Peyer's patch (tissue), 4 donors: ENCODE results near the gene PLK3.

ENCODE experiments used
- POLR2A ChIP-seq, 2 donors: fragments of 450-650 bp; IDR thresholded peaks; one replicate each; pipeline ENCODE4 v1.5.1; 2017; ENCODE audit warnings: antibody characterized with exemption in 2 of 2, mild to moderate bottlenecking in 2 of 2, moderate library complexity in 2 of 2
- TF ChIP-seq, protein P1 (sequence below), 6 experiments: fragments of 450-650 bp in 4 of 6; fragments of 200-600 bp in 2 of 6; sonication (generic) in 1 of 6; IDR thresholded peaks; one replicate each; pipeline ENCODE4 v1.5.1; 2017 to 2019; ENCODE audit warnings: antibody characterized with exemption in 6 of 6, mild to moderate bottlenecking in 3 of 6, moderate library complexity in 1 of 6

DNA sequence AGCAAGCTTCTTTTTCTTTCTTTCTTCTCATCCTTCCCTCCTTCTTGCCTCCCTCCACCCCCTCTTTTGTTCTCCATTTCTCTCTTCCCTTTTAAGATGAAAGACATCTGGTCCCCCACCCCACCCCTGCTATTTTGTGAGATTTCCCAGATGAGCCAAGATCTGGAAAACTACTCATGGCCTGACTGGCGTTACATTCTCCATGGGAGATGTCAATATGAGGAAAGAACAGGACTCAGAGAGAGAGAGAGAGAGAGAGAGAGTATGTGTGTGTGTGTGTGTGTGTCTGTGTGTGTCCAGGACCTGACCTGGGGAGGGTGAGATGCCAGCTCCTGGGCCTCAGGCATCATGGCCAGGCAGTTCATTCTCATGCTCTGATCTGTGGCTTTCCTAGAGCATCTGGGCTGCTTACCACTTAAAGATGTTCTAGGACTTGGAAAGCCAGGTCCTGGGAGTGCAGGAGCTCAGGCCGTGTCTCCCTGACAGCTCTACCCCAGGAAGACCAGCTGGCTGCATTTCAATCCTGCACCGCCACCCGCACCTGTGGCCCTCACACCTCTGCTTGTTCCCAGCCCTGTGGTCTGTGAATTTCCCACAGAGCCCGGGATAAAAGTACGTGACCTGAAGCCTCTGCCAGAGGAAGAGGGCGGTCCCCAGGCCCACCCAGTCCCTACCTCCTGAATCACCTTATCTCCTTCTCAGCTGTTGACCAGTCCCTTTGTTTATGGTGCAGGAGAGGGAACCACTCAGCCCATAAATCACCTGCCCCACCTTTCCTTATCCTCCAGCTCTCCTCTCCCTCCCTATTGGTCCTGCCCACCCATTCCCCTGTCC is 9.0 kb upstream of the PLK3 start:
- TF ChIP-seq, protein P1, sequence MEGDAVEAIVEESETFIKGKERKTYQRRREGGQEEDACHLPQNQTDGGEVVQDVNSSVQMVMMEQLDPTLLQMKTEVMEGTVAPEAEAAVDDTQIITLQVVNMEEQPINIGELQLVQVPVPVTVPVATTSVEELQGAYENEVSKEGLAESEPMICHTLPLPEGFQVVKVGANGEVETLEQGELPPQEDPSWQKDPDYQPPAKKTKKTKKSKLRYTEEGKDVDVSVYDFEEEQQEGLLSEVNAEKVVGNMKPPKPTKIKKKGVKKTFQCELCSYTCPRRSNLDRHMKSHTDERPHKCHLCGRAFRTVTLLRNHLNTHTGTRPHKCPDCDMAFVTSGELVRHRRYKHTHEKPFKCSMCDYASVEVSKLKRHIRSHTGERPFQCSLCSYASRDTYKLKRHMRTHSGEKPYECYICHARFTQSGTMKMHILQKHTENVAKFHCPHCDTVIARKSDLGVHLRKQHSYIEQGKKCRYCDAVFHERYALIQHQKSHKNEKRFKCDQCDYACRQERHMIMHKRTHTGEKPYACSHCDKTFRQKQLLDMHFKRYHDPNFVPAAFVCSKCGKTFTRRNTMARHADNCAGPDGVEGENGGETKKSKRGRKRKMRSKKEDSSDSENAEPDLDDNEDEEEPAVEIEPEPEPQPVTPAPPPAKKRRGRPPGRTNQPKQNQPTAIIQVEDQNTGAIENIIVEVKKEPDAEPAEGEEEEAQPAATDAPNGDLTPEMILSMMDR (IDR thresholded peaks at IDR 0.05), result no peak
- TF ChIP-seq POLR2A (IDR thresholded peaks at IDR 0.05), result no peak
